IMR-90 (cell line): ENCODE data around the gene ANKIB1. TPM values are rescaled to one million over a fixed set of nuclear protein-coding genes. Genes with fewer than 3 reads are reported as not detected.

ENCODE experiments used
- ATAC-seq: fragments of 200-7000 bp; cut with Tn5 transposase; 2 replicates; pipeline ENCODE4 v1.9.1; 2020; ENCODE audit warnings: low read depth, mild to moderate bottlenecking, moderate library complexity
- BruUV-seq: library from RNA; stranded (reverse); fragments of 400-500 nt; replicated peaks from 2 replicates; lab custom pipeline; 2021; lab: Mats Ljungman, UMichigan
- CTCF ChIA-PET: fragments of 300-600 bp; formaldehyde crosslinking; extraction: SDS; loops from one replicate; lab custom pipeline; 2021; ENCODE audit warnings: antibody characterized with exemption; lab: Yijun Ruan, JAX
- POLR2A ChIA-PET: fragments of 300-600 bp; sonication (Branson Sonifier 250); formaldehyde crosslinking; loops from one replicate; lab custom pipeline; 2022; ENCODE audit warnings: antibody characterized with exemption; ENCODE audit not compliant: unreplicated experiment; lab: Charles Lee
- DNase-seq: peaks from one replicate; pipeline ENCODE4 v3.0.0; 2013
- H2AFZ ChIP-seq: replicated peaks from 2 replicates; pipeline ENCODE3; 2013; ENCODE audit warnings: low read length, mild to moderate bottlenecking; ENCODE audit not compliant: poor library complexity
- H2AK5ac ChIP-seq: 2 replicates; pipeline ENCODE4 v1.6.1; 2013; ENCODE audit warnings: low read depth, low read length, inconsistent platforms
- H2AK9ac ChIP-seq: replicated peaks from 2 replicates; pipeline ENCODE3; 2013; ENCODE audit warnings: mild to moderate bottlenecking, low read depth, low read length, moderate library complexity; ENCODE audit not compliant: poor library complexity
- H2BK120ac ChIP-seq: 2 replicates; pipeline ENCODE4 v1.6.1; 2013; ENCODE audit warnings: low read depth, low read length, inconsistent platforms
- H2BK15ac ChIP-seq: 3 replicates; pipeline ENCODE4 v1.6.1; 2013; ENCODE audit warnings: low read depth, low read length, inconsistent platforms
- H2BK20ac ChIP-seq: 2 replicates; pipeline ENCODE4 v1.6.1; 2013; ENCODE audit warnings: low read depth, mild to moderate bottlenecking, inconsistent platforms, low read length, moderate library complexity
- H2BK5ac ChIP-seq: 2 replicates; pipeline ENCODE4 v1.6.1; 2013; ENCODE audit warnings: mild to moderate bottlenecking, low read depth, low read length, inconsistent platforms; ENCODE audit not compliant: poor library complexity, severe bottlenecking
- H3K14ac ChIP-seq: replicated peaks from 2 replicates; pipeline ENCODE4 v1.6.1; 2013; ENCODE audit warnings: low read depth, low read length, inconsistent platforms
- H3K18ac ChIP-seq: 2 replicates; pipeline ENCODE4 v1.6.1; 2013; ENCODE audit warnings: low read depth, low read length, control low read depth
- H3K23ac ChIP-seq: 2 replicates; pipeline ENCODE4 v1.6.1; 2013; ENCODE audit warnings: low read depth, low read length, inconsistent platforms
- H3K27ac ChIP-seq: 2 replicates; pipeline ENCODE4 v1.5.1; 2013; ENCODE audit warnings: mild to moderate bottlenecking, control low read depth, low read length; ENCODE audit not compliant: insufficient read depth
- H3K27me3 ChIP-seq: 2 replicates; pipeline ENCODE4 v1.6.1; 2013; ENCODE audit warnings: low read length; ENCODE audit not compliant: control insufficient read depth, insufficient read depth
- H3K36me3 ChIP-seq: 2 replicates; pipeline ENCODE4 v1.6.1; 2013; ENCODE audit warnings: low read length, mixed read lengths; ENCODE audit not compliant: control insufficient read depth, insufficient read depth
- H3K4ac ChIP-seq: 2 replicates; pipeline ENCODE4 v1.6.1; 2013; ENCODE audit warnings: low read depth, low read length, inconsistent platforms
- H3K4me1 ChIP-seq: 2 replicates; pipeline ENCODE4 v1.6.1; 2013; ENCODE audit warnings: low read length, mixed read lengths; ENCODE audit not compliant: control insufficient read depth, insufficient read depth
- H3K4me2 ChIP-seq: 2 replicates; pipeline ENCODE4 v1.6.1; 2013; ENCODE audit warnings: low read depth, mild to moderate bottlenecking, control low read depth, low read length, moderate library complexity
- H3K4me3 ChIP-seq: 2 replicates; pipeline ENCODE4 v1.5.1; 2013; ENCODE audit warnings: low read depth, mild to moderate bottlenecking, control low read depth, low read length, moderate library complexity; ENCODE audit not compliant: insufficient read depth
- H3K56ac ChIP-seq: 2 replicates; pipeline ENCODE4 v1.6.1; 2013; ENCODE audit warnings: low read length, inconsistent platforms; ENCODE audit not compliant: insufficient read depth; ENCODE audit errors: extremely low read depth
- H3K79me1 ChIP-seq, 2 experiments: 2 replicates each; pipeline ENCODE4 v1.6.1; 2013; ENCODE audit warnings: low read length in 2 of 2, inconsistent platforms in 1 of 2, low read depth in 1 of 2
- H3K9ac ChIP-seq: 2 replicates; pipeline ENCODE4 v1.6.1; 2013; ENCODE audit warnings: low read depth, low read length, control low read depth
- H3K9me1 ChIP-seq: 2 replicates; pipeline ENCODE4 v1.6.1; 2013; ENCODE audit warnings: low read length, inconsistent platforms; ENCODE audit not compliant: insufficient read depth
- H3K9me3 ChIP-seq: 2 replicates; pipeline ENCODE4 v1.6.1; 2013; ENCODE audit warnings: low read length; ENCODE audit not compliant: control insufficient read depth, insufficient read depth
- H4K20me1 ChIP-seq: 2 replicates; pipeline ENCODE4 v1.6.1; 2013; ENCODE audit warnings: low read length, inconsistent platforms; ENCODE audit not compliant: insufficient read depth
- H4K5ac ChIP-seq: 2 replicates; pipeline ENCODE4 v1.6.1; 2013; ENCODE audit warnings: mild to moderate bottlenecking, low read depth, low read length, control low read depth
- H4K8ac ChIP-seq, 2 experiments: 2 replicates each; pipeline ENCODE4 v1.6.1; 2013; ENCODE audit warnings: low read depth in 2 of 2, low read length in 2 of 2, control low read depth in 1 of 2, inconsistent platforms in 1 of 2
- H4K91ac ChIP-seq: 2 replicates; pipeline ENCODE4 v1.6.1; 2013; ENCODE audit warnings: low read depth, low read length, inconsistent platforms; ENCODE audit not compliant: insufficient read depth
- CHD1 ChIP-seq: IDR thresholded peaks from 2 replicates; pipeline ENCODE4 v1.6.1; 2012; ENCODE audit warnings: low read depth, low read length, improper control_type of control experiment
- FOS ChIP-seq: fragments of 150-350 bp; IDR thresholded peaks from 2 replicates; pipeline ENCODE4 v1.6.1; 2016; ENCODE audit warnings: low read depth, low read length
- MAFK ChIP-seq: IDR thresholded peaks from 2 replicates; pipeline ENCODE4 v1.6.1; 2012; ENCODE audit warnings: low read depth, low read length, improper control_type of control experiment
- MAZ ChIP-seq: IDR thresholded peaks from 2 replicates; pipeline ENCODE4 v1.6.1; 2012; ENCODE audit warnings: low read depth, mild to moderate bottlenecking, low read length, improper control_type of control experiment, moderate library complexity, borderline replicate concordance
- MXI1 ChIP-seq: IDR thresholded peaks from 2 replicates; pipeline ENCODE4 v1.6.1; 2012; ENCODE audit warnings: low read depth, mild to moderate bottlenecking, low read length, moderate library complexity, borderline replicate concordance
- NFE2L2 ChIP-seq: fragments of 150-350 bp; IDR thresholded peaks from 2 replicates; pipeline ENCODE4 v1.6.1; 2016; ENCODE audit warnings: low read depth, mild to moderate bottlenecking, low read length
- POLR2A ChIP-seq: IDR thresholded peaks from 2 replicates; pipeline ENCODE4 v1.6.1; 2012; ENCODE audit warnings: mild to moderate bottlenecking, low read depth, low read length
- RAD21 ChIP-seq: IDR thresholded peaks from 2 replicates; pipeline ENCODE4 v1.6.1; 2012; ENCODE audit warnings: low read length, improper control_type of control experiment
- RCOR1 ChIP-seq: IDR thresholded peaks from 2 replicates; pipeline ENCODE4 v1.6.1; 2012; ENCODE audit warnings: mild to moderate bottlenecking, low read length, improper control_type of control experiment; ENCODE audit not compliant: insufficient replicate concordance
- dilution Hi-C: fragments of 300-500 bp; cut with HindIII; formaldehyde crosslinking; loops from one replicate; pipeline ENCODE4 v1.14.3; 2018; ENCODE audit warnings: low sequenced_read_pairs; ENCODE audit not compliant: unreplicated experiment
- in situ Hi-C: fragments of 300-500 bp; cut with MboI; formaldehyde crosslinking; loops from 3 replicates; pipeline ENCODE4 v1.14.3; 2019; ENCODE audit warnings: low sequenced_read_pairs, inconsistent platforms, mixed read lengths
- intact Hi-C: fragments of 100-400 bp; cut with micrococcal nuclease; formaldehyde crosslinking; loops from 2 replicates; pipeline ENCODE4 v1.10.0; 2022
- polyA plus RNA-seq, 3 experiments: library from polyadenylated mRNA; depleted of rRNA; stranded (reverse); fragments of >200 nt; gene quantifications; 2 replicates each; pipeline ENCODE4 v1.2.3, GENCODE V29; 2012; ENCODE audit warnings: low replicate concordance in 1 of 3
- total RNA-seq: library from RNA; depleted of rRNA; stranded (reverse); fragments of >200 nt; gene quantifications from 2 replicates; pipeline ENCODE4 v1.2.3, GENCODE V29; 2012

Gene ANKIB1
- total and polyA plus RNA-seq, 2 of the 4 experiments (the other 2 are of a cell fraction) = 18.7 to 33.9 TPM

- H2BK5ac ChIP-seq = no peak overlapping the region
- peaks cover 3% of the 10 kb centered on the region; the same call in 1 of the 2 replicates for H3K36me3 ChIP-seq
- no peak overlapping the region for H3K23ac ChIP-seq
- H2BK120ac ChIP-seq = no peak overlapping the region
- in situ Hi-C loops (no loop called here), intact Hi-C loops (loop anchor here (10.0 kb wide), 1 partner anchor 122 kb away; no protein-coding TSS in a partner anchor), dilution Hi-C loops (no loop called here)
- no peak overlapping the region for H2AK9ac ChIP-seq
- no peak for ATAC-seq
- peaks cover 1% of the 10 kb centered on the region; the same call in 1 of the 2 replicates for H3K4me1 ChIP-seq
- no TSS peak for BruUV-seq
- H3K56ac ChIP-seq = no peak overlapping the region
- no peak overlapping the region for H3K9ac ChIP-seq
- H4K8ac ChIP-seq = no peak overlapping the region
- ChIA-PET POLR2A (no interaction called here), CTCF (no interaction called here)
- no peaks in the 10 kb centered on the region; a peak in 1 of 4 replicates for H3K79me1 ChIP-seq
- H3K4me3 ChIP-seq = no peak overlapping the region
- TF ChIP-seq CHD1 (no peak), MAFK (no peak), MXI1 (no peak), MAZ (no peak), NFE2L2 (no peak), RCOR1 (no peak), RAD21 (no peak), FOS (no peak), POLR2A (no peak)
- H4K5ac ChIP-seq = no peak overlapping the region
- H4K91ac ChIP-seq = no peak overlapping the region
- no peak for DNase-seq
- no peak overlapping the region for H3K27ac ChIP-seq
- no peak overlapping the region for H3K4ac ChIP-seq
- H3K9me3 ChIP-seq = no peaks in the 10 kb centered on the region
- no peaks in the 10 kb centered on the region for H3K27me3 ChIP-seq
- no peak overlapping the region for H2BK20ac ChIP-seq
- no peak overlapping the region for H2BK15ac ChIP-seq
- no peaks in the 10 kb centered on the region for H3K9me1 ChIP-seq
- H2AK5ac ChIP-seq = no peak overlapping the region
- no peak overlapping the region for H3K18ac ChIP-seq
- H4K20me1 ChIP-seq = no peaks in the 10 kb centered on the region
- no peak overlapping the region for H3K4me2 ChIP-seq
- no peak overlapping the region for H2AFZ ChIP-seq
- no peak overlapping the region for H3K14ac ChIP-seq
These were observed 110.6 kb downstream of the ANKIB1 start for GRCh38 chr7:92356406-92356805.
